Retinal pigment epithelial cell (primary cell): ENCODE data around the gene SHMT2.
A peak's percentile ranks its signal among the peaks of the same experiment; 100 is the strongest.
"Not testable (repeated sequence)": the region's sequence is repeated elsewhere in the genome, so short reads cannot be mapped to it uniquely, and the experiment has no call there.

ENCODE experiments used
- DNase-seq: peaks from one replicate; pipeline ENCODE4 v3.0.0-alpha.2; 2010; ENCODE audit warnings: low read depth
- H3K4me3 ChIP-seq: 2 replicates; pipeline ENCODE4 v1.5.1; 2011; ENCODE audit warnings: mild to moderate bottlenecking, low read length, control low read depth, moderate library complexity
- TF ChIP-seq, protein P1 (sequence below): conservative IDR thresholded peaks from 2 replicates; pipeline ENCODE4 v1.5.1; 2011; ENCODE audit warnings: low read depth, low read length, control low read depth, inconsistent platforms

Gene SHMT2

DNA sequence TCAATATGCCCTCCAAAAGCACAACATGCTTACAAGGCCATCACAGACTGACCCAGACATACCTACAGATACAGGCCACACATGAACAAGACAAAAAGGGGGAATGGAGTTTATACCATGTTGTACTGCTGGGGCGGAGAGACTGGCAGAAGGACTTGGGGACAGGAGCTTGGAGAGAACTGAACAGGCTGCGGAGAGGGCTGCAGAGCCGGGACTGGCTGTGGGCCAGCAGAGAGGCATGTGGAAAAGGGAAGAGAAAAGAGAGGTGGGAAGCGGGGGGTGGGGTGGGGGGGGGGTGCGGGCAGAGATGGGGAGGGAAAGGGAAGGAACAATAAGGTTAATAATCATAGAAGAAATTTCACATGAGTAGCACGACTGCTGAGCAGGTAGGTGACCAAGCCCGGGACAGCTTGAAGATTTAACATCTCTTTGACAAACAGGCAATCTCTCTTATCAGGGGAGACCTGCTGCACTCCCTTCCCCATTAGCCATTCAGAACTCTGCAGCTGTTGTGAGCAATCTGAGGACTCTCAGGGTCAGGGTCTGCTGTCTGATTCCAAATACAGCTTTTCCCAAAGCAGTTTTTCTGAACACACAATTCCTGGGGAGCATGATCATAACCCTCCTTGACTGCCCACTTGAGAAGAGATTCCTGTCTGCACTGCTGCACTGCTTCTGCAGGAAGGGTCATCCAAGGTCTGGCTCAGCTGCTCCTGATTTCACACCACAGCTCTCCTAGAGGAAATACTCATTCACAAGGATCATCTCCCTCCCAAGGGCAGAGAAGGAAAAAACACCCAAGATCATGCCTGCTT, 43.0 kb downstream of the SHMT2 start:
- H3K4me3 ChIP-seq, result no peak overlapping the region
- DNase-seq, result no peak

DNA sequence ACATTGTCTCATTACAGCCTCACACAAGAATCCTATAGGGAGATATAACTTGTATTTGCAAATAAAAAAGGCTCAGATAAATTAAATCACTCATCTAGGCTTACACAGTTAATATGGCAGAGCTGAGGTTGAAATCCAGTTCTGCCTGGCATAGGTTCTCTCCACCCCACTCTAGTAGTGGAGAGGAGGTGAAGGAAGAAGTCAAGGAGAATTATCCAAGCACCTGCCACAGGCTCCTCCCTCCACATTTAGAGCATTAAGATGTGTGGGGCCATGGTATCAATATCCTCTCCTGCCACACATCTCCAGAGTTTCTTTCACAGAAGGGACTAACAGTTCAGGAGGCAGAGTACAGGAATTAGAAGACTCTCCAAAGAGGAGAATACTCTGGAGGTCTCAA, 44.0 kb downstream of the SHMT2 start:
- no peak overlapping the region for H3K4me3 ChIP-seq
- TF ChIP-seq, protein P1, sequence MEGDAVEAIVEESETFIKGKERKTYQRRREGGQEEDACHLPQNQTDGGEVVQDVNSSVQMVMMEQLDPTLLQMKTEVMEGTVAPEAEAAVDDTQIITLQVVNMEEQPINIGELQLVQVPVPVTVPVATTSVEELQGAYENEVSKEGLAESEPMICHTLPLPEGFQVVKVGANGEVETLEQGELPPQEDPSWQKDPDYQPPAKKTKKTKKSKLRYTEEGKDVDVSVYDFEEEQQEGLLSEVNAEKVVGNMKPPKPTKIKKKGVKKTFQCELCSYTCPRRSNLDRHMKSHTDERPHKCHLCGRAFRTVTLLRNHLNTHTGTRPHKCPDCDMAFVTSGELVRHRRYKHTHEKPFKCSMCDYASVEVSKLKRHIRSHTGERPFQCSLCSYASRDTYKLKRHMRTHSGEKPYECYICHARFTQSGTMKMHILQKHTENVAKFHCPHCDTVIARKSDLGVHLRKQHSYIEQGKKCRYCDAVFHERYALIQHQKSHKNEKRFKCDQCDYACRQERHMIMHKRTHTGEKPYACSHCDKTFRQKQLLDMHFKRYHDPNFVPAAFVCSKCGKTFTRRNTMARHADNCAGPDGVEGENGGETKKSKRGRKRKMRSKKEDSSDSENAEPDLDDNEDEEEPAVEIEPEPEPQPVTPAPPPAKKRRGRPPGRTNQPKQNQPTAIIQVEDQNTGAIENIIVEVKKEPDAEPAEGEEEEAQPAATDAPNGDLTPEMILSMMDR, result no peak

More for the DNA sequence above, 43.0 kb downstream of the SHMT2 start:
- TF ChIP-seq, protein P1, result no peak

DNA sequence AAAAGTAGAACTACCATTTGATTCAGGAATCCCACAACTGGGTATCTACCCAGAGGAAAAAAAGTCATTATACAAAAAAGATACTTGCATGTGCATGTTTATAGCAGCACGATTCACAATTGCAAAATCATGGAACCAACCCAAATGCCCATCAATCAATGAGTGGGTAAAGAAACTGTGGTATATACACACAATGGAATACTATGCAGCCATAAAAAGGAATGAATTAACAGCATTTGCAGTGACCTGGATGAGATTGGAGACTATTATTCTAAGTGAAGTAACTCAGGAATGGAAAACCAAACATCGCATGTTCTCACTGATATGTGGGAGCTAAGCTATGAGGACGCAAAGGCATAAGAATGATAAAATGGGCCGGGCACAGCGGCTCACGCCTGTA, 46.7 kb downstream of the SHMT2 start:
- DNase-seq, H3K4me3 ChIP-seq: not testable (repeated sequence)

More for the DNA sequence above, 44.0 kb downstream of the SHMT2 start:
- no peak for DNase-seq

DNA sequence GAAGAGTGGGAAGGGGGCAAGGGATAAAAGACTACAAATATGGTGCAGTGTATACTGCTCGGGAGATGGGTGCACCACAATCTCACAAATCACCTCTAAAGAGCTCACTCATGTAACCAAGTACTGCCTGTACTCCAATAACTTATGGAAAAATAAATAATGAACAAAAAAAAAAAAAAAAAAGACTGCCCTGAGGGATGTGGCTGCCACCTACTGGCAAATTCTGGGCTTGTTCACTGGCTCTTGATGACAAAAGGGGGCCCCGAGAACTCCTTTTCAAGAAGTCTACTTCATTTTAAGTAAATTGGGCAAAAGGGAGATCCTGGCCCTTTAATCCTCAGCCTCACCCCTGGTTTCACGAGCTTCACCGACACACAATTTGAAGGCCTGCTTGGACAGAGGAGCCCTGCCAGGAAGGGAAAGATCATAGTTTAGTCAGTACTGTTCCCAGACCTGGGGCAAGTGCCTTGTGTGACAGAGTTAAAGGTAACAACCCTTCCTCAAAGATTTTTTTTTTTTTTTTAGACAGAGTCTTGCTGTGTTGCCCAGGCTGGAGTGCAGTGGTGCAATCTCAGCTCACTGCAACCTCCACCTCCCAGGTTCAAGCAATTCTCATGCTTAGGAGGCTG, 47.5 kb downstream of the SHMT2 start:
- H3K4me3 ChIP-seq, result no peak overlapping the region
- no peak for DNase-seq
- TF ChIP-seq, protein P1, result peak; percentile 62

DNA sequence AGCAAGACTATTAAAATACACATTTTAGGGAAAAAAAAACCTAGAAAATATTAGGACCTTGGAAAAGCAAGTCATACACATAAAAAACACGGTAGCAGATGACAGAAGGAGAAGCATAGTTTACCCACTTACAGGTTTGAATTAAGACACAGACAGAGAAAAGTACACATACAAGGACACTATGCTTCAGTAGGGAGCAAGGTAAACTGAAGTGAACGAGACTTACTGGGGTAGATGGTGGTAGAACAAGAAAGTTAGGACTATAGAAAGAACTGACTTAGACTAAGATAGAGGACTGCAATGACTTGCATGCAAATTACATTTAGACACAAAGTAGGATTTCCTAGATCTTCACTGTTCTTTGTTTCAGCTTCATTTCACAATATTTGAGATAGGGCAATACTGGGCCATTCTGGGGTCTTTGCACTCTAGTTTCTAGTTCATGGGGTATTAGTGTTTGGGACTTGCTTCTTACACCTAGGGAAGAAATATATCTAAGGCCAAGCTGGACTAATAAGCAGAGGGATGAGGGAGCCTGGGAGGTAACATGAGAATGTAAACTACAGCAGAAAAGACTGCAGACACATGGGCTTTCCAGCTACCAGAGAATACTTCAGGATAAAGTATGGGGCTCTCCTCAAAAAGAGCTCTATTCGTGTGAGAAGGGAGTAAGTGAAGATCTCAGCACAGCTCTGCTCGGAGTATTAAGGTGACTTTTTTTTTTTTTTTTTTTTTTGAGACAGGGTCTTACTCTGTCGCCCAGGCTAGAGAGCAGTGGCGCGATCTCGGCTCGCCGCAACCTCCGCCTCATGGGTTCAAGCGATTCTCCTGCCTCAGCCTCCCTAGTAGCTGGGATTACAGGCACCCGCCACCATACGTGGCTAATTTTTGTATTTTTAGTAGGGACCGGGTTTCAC, 49.2 kb downstream of the SHMT2 start:
- no peak overlapping the region for H3K4me3 ChIP-seq
- TF ChIP-seq, protein P1, result no peak
- DNase-seq, result no peak

DNA sequence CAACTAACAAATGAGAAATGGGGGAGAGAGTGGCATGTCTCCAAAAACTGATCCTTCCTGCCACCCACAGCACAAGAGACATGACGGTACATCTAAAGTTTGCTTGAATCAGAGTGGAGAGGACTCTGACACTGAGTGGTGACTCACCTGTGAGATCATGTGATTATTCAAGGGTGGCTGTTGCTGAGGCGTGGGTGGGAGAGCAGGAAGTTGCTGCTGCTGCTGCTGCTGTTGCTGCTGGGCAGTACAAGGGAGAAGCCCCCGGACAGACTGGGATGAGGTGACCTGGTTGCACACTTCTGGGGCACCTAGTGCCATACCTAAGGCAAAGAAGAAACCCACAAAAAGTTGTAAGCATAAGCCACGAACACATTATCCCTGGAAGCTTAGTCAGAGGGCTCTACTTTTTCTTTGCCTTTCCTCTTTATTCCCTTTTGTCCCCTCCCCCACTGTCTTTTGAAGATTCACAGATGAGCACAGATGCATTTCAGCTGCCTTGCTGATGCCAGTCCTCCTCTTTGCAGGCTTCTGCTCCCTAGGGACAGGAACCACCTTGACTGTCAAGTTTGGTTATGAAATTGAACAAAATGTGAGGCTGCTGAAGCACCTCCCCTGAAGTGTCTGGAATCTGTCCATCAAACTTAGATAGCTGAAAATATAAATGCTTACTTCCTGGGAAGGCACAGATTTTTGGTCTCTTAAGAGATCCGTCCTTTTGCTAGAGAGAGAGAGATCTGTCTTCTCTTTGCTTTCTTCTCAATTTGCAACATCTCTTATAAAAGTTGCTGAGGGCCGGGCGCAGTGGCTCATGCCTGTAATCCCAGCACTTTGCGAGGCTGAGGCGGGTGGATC, 50.9 kb downstream of the SHMT2 start:
- TF ChIP-seq, protein P1, result no peak
- peak; percentile 45 for DNase-seq
- no peak overlapping the region for H3K4me3 ChIP-seq

DNA sequence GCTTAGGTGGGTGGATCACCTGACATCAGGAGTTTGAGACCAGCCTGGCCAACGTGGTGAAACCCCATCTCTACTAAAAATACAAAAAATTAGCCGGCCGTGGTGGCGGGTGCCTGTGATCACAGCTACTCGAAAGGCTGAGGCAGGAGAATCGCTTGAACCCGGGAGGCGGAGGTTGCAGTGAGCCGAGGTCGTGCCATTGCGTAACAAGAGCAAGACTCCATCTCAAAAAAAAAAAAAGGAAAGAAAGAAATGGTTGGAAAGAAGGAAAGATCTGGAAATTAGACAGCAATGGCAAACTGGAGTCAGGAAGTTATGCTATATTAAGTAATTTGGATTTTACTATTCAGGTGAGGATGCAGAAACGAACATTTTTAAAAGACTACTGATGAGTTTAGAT, 52.6 kb downstream of the SHMT2 start:
- DNase-seq, H3K4me3 ChIP-seq: not testable (repeated sequence)
